Activated naive CD4-positive, alpha-beta T cell treated with anti-CD3 and anti-CD28 coated beads, Interleukin-2, amount 50 U/mL, for 24 hours (primary cell): Measurements from ENCODE around the gene WLS.

Experiments
- H3K27ac Mint-ChIP-seq: one replicate; pipeline ENCODE4 v1.8.0; 2021; ENCODE audit warnings: mild to moderate bottlenecking, mixed read lengths
- H3K27me3 Mint-ChIP-seq: one replicate; pipeline ENCODE4 v1.8.0; 2021; ENCODE audit warnings: mixed read lengths
- H3K36me3 Mint-ChIP-seq: one replicate; pipeline ENCODE4 v1.8.0; 2021; ENCODE audit warnings: mixed read lengths
- H3K4me1 Mint-ChIP-seq: one replicate; pipeline ENCODE4 v1.8.0; 2021; ENCODE audit warnings: mixed read lengths
- H3K4me3 Mint-ChIP-seq: one replicate; pipeline ENCODE4 v1.8.0; 2021; ENCODE audit warnings: mild to moderate bottlenecking, mixed read lengths
- H3K9me3 Mint-ChIP-seq: one replicate; pipeline ENCODE4 v1.8.0; 2021; ENCODE audit warnings: mixed read lengths

Gene WLS

DNA sequence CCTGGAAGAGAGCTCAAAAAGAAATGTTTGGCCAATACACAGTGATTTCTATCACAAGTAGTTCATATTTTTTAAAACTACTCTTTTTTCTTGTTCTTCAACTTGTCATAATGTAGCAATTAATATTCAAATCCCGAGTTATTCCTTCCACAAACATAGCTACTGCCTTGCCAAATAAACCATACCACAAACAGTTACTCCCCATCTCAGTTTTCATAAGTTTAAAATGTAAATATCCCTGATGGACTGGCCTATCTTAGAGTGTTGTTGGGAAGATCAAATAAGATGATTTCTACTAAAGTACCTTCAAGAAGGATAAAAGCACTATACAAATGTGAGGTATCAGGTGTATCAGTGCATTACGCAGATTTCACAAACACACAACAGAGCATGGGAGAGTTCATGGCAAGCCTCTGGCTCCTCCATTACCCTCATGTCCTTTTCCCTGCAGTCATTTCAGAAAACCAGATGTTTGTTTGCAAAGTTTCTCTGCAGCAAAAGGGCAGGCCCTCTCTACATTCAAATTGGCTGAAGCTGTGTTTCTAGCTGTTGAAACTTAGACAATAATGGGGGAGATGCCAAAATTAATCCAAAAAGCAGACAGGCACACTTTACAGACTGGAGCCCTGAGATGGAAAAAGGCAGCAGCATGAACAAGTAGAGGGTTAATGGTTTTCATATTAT, 16.1 kb downstream of the WLS start:
- Mint-ChIP-seq H3K36me3 (no peaks in the 10 kb centered on the region), H3K27ac (no peak overlapping the region), H3K27me3 (no peaks in the 10 kb centered on the region), H3K9me3 (no peaks in the 10 kb centered on the region), H3K4me1 (no peaks in the 10 kb centered on the region), H3K4me3 (no peak overlapping the region)

DNA sequence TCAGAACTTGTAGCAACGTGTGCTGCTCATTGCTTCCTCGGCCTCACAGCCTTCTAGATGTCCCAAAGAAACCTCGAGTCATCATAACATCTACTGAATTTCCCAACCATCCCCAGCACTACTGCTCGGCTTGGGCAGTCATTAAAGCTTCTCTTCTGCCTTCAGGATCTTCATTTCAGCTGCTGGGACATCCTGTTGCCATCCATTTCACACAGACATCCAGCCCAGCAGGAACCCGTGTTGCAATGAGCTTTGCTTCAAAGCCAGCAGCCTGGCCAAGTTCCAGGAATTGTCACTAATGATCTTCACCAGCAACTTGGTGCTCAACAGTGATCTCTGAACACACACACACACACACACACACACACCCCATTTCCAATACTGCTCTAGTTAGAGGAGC, 18.5 kb downstream of the WLS start:
- Mint-ChIP-seq H3K4me1 (no peaks in the 10 kb centered on the region), H3K36me3 (no peaks in the 10 kb centered on the region), H3K27ac (no peak overlapping the region), H3K27me3 (no peaks in the 10 kb centered on the region), H3K4me3 (no peak overlapping the region), H3K9me3 (no peaks in the 10 kb centered on the region)

DNA sequence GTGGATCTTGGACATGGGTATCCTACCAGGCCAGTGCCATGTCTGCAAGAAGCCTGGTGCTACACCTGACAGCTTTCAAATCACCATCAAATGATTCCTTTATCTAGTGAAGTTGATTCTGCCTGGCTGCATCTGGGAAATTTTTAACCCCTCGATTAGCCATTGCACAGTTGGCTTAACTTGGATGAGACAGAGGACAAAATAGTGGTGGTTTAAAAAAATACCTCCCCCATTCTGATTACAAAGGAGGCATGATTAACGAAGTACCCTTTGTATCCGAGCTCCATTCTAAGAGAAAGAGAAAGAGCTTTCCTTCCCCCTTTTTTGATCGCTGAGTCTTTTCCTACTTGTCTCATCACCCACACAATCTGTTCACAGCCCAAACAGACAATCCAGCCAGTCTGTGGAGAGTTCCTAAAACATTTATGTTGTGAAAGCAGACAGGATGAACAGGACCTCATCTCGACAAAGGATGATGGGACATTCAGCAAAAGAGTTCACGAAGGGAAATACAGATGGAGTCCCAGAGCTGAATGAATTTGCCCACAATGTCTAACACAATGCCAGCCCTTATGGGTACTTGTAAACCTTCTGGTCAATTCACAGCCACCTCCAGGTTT, 20.5 kb downstream of the WLS start:
- Mint-ChIP-seq H3K4me3 (no peak overlapping the region), H3K27me3 (no peaks in the 10 kb centered on the region), H3K4me1 (no peaks in the 10 kb centered on the region), H3K36me3 (no peaks in the 10 kb centered on the region), H3K9me3 (no peaks in the 10 kb centered on the region), H3K27ac (no peak overlapping the region)

GRCh38 chr1:68210829-68211228, 21.5 kb downstream of the WLS start:
- Mint-ChIP-seq H3K9me3 (no peaks in the 10 kb centered on the region), H3K4me3 (no peak overlapping the region), H3K27ac (no peak overlapping the region), H3K27me3 (no peaks in the 10 kb centered on the region), H3K36me3 (no peaks in the 10 kb centered on the region), H3K4me1 (no peaks in the 10 kb centered on the region)

DNA sequence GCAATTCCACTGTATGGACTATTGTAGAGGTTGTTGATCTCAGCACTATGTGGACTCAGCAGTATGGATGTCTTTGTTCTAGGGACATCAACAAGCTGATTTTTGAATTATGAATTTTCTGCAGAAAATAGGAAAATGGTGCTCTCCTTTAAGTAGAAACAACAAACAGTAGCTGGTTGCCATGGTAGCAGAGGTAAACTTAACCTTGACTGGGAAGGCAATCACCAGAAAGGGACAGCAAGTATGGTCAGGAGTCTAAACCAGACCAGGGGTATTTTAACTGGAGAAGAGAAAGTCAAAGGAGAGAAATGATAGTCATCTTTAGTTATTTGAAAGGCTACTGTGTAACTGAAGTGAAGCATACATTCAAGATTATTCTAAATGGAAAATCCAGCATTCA, 22.3 kb downstream of the WLS start:
- H3K4me1 Mint-ChIP-seq = no peaks in the 10 kb centered on the region
- H3K4me3 Mint-ChIP-seq = no peak overlapping the region
- no peaks in the 10 kb centered on the region for H3K9me3 Mint-ChIP-seq
- no peaks in the 10 kb centered on the region for H3K27me3 Mint-ChIP-seq
- H3K27ac Mint-ChIP-seq = no peak overlapping the region
- H3K36me3 Mint-ChIP-seq = no peaks in the 10 kb centered on the region

DNA sequence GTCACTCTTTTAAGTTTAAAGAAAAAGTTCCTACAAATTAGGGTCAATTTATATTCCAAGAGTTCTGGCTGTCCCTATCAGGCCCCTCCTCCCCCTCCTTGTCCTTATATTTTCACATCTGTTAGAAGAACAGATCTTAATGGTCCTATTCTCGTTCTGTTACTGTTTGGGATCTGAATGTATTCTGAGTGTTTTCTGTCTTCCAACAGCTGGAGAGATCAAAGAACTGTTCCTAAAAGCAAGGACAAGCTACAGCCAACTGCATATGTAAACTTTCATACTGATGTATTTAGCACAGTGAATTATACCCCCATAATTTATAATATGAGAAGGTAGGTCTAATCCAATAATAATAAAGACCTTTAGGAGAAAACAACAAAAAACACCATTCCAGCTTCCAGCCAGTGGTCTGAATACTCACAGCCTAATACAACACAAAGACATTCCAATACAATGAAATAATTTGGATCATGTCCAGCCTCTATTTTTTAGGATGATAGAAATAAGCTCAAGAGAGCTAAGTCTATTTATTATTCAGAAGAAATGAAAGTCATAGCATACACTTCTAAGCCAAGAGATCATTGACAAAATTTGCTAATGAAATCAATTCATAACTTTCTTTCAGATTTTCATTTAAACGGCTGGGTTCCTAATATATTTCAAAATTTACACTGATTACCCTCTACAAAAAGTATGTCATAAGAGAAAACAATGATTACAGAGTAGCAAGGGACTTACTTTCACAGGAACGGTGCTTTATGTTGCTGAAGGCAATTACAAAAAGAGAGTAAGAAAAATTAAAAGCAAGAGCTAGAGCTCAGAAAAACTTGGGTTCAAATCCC, 25.3 kb downstream of the WLS start:
- Mint-ChIP-seq H3K36me3 (no peaks in the 10 kb centered on the region), H3K9me3 (no peaks in the 10 kb centered on the region), H3K27ac (no peak overlapping the region), H3K27me3 (no peaks in the 10 kb centered on the region), H3K4me3 (no peak overlapping the region), H3K4me1 (no peaks in the 10 kb centered on the region)

GRCh38 chr1:68205794-68206358, 26.4 kb downstream of the WLS start:
- Mint-ChIP-seq H3K27ac (no peak overlapping the region), H3K36me3 (no peaks in the 10 kb centered on the region), H3K27me3 (no peaks in the 10 kb centered on the region), H3K4me3 (no peak overlapping the region), H3K4me1 (no peaks in the 10 kb centered on the region), H3K9me3 (no peaks in the 10 kb centered on the region)

GRCh38 chr1:68204977-68205630, 27.2 kb downstream of the WLS start:
- no peak overlapping the region for H3K4me3 Mint-ChIP-seq
- no peaks in the 10 kb centered on the region for H3K4me1 Mint-ChIP-seq
- H3K9me3 Mint-ChIP-seq = no peaks in the 10 kb centered on the region
- H3K36me3 Mint-ChIP-seq = no peaks in the 10 kb centered on the region
- no peaks in the 10 kb centered on the region for H3K27me3 Mint-ChIP-seq
- no peak overlapping the region for H3K27ac Mint-ChIP-seq

DNA sequence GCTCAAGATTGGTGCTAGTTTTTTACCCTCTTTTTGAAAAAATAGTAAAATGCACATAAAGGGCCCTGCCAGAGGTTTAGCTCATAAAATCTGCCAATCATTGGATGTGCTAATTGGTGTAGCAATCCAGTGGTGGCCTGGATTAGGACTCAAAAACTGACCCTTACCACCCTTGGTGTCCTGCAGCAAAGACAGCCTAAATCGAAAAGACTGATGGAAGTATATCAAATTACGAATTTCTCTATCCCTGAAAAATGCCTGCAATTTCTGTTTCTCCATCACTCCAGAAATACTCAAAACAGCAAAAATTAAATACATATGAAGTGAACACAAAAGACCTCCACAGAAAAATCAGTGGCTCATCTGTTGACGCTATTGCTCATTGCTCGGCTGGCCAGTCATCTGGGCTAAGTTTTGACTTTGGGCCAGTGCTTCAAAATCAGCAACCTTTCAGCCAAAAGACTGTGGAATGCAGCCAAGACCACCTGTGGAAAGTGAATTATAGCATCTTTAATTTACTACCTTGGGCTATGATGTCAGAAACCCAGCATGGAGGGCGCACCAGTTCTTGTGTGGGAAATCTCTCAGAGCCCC, 30.0 kb downstream of the WLS start:
- no peaks in the 10 kb centered on the region for H3K27me3 Mint-ChIP-seq
- H3K9me3 Mint-ChIP-seq = no peaks in the 10 kb centered on the region
- H3K4me1 Mint-ChIP-seq = no peaks in the 10 kb centered on the region
- no peak overlapping the region for H3K4me3 Mint-ChIP-seq
- no peak overlapping the region for H3K27ac Mint-ChIP-seq
- no peaks in the 10 kb centered on the region for H3K36me3 Mint-ChIP-seq

DNA sequence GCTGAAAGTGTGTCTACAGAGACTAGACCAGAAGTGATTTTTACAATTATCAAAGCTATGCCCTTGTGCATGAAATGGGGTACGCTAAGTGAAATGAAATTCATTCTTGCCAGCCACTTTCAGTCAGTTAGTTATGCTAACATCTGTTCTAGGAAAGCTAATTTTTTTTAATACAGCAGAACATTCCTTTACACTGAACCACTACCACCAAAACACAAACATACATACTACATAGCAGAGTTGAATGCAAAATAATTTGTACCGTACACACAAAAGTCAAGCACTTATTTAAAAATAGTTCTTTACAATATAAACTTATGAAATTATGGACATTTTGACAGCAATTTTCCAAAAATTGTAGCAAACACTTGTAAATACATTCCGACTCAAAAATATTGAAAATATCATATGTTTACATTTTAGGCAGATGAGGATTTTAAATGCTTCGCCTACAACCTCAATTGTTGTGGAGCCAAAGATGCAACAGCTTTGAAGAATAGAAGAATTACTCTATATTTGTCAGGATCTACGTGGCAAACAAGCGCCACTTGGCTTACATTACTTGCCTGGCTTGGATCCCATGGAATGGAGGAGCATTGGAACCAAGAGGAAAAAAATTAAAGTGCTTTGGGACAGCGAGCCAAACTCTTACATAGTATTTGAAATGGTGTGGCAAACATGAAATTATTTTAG, 30.6 kb downstream of the WLS start:
- Mint-ChIP-seq H3K9me3 (no peaks in the 10 kb centered on the region), H3K27me3 (no peaks in the 10 kb centered on the region), H3K36me3 (no peaks in the 10 kb centered on the region), H3K4me1 (no peaks in the 10 kb centered on the region), H3K27ac (no peak overlapping the region), H3K4me3 (no peak overlapping the region)

GRCh38 chr1:68199603-68200002, 32.7 kb downstream of the WLS start:
- Mint-ChIP-seq H3K27ac (no peak overlapping the region), H3K4me1 (no peaks in the 10 kb centered on the region), H3K4me3 (no peak overlapping the region), H3K27me3 (no peaks in the 10 kb centered on the region), H3K9me3 (no peaks in the 10 kb centered on the region), H3K36me3 (no peaks in the 10 kb centered on the region)

GRCh38 chr1:68198752-68199151, 33.6 kb downstream of the WLS start:
- H3K4me3 Mint-ChIP-seq = no peak overlapping the region
- H3K36me3 Mint-ChIP-seq = no peaks in the 10 kb centered on the region
- H3K27me3 Mint-ChIP-seq = no peaks in the 10 kb centered on the region
- H3K9me3 Mint-ChIP-seq = no peaks in the 10 kb centered on the region
- no peak overlapping the region for H3K27ac Mint-ChIP-seq
- no peaks in the 10 kb centered on the region for H3K4me1 Mint-ChIP-seq

GRCh38 chr1:68197891-68198290, 34.4 kb downstream of the WLS start:
- Mint-ChIP-seq H3K27ac (no peak overlapping the region), H3K4me3 (no peak overlapping the region)

GRCh38 chr1:68197461-68197860, 34.9 kb downstream of the WLS start:
- no peaks in the 10 kb centered on the region for H3K27me3 Mint-ChIP-seq
- H3K4me3 Mint-ChIP-seq = no peak overlapping the region
- H3K9me3 Mint-ChIP-seq = no peaks in the 10 kb centered on the region
- no peaks in the 10 kb centered on the region for H3K36me3 Mint-ChIP-seq
- H3K27ac Mint-ChIP-seq = no peak overlapping the region
- H3K4me1 Mint-ChIP-seq = no peaks in the 10 kb centered on the region

More at GRCh38 chr1:68197891-68198290, 34.4 kb downstream of the WLS start:
- no peaks in the 10 kb centered on the region for H3K27me3 Mint-ChIP-seq
- H3K9me3 Mint-ChIP-seq = no peaks in the 10 kb centered on the region
- H3K36me3 Mint-ChIP-seq = no peaks in the 10 kb centered on the region
- no peaks in the 10 kb centered on the region for H3K4me1 Mint-ChIP-seq

DNA sequence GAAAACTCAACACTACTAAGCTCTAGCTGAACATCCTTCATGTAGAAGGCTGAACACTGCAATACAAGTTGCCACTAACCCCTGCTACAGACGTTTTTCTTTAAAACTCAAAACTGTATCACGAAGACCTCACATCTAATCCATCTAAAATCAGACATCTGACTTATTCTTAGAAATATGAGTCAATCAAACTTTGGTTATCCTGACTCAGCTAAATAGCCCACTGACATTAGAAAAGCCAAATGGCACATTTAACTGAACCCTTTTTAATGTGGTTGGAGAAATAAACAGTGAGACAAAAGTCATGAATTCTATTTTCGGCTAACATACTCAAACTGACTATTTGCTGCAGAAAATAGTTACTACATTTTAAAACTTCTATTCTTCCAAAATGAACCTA, 35.6 kb downstream of the WLS start:
- no peak overlapping the region for H3K27ac Mint-ChIP-seq
- H3K4me3 Mint-ChIP-seq = no peak overlapping the region
- no peaks in the 10 kb centered on the region for H3K36me3 Mint-ChIP-seq
- H3K9me3 Mint-ChIP-seq = no peaks in the 10 kb centered on the region
- no peaks in the 10 kb centered on the region for H3K4me1 Mint-ChIP-seq
- peaks cover 2% of the 10 kb centered on the region for H3K27me3 Mint-ChIP-seq
